HepG2 (cell line): Measurements from ENCODE around the gene SAP30. TPM values are rescaled to one million over a fixed set of nuclear protein-coding genes. Genes with fewer than 3 reads are reported as not detected.

Source experiments
- ATAC-seq: fragments of 200-7000 bp; cut with Tn5 transposase; 3 replicates; pipeline ENCODE4 v1.9.1; 2020; ENCODE audit warnings: mild to moderate bottlenecking, moderate library complexity
- BruUV-seq: library from RNA; stranded (reverse); fragments of 400-500 nt; replicated peaks from 2 replicates; lab custom pipeline; 2021; lab: Mats Ljungman, UMichigan
- CTCF ChIA-PET: fragments of 300-600 bp; formaldehyde crosslinking; extraction: SDS; loops from one replicate; lab custom pipeline; 2021; ENCODE audit warnings: low total read pairs, inconsistent platforms, low intra/inter-chr PET ratio; lab: Yijun Ruan, JAX
- POLR2A ChIA-PET: fragments of 350-600 bp; sonication (Branson Sonifier 250); formaldehyde crosslinking; loops from one replicate; lab custom pipeline; 2020; ENCODE audit warnings: antibody characterized with exemption, inconsistent platforms; lab: Yijun Ruan, JAX
- DNase-seq: peaks from one replicate; pipeline ENCODE4 v3.0.0-alpha.2; 2015; ENCODE audit warnings: low spot score
- FAIRE-seq: peaks from 3 replicates; lab custom pipeline; 2011; peaks lifted over from hg19 to GRCh38; lab: Jason Lieb, UNC
- H2AFZ ChIP-seq: one replicate; pipeline ENCODE4 v1.6.1; 2011; ENCODE audit warnings: low read length, inconsistent platforms
- H3K27ac ChIP-seq: fragments of 300-600 bp; 3 replicates; pipeline ENCODE4 v1.8.0; 2011; ENCODE audit warnings: mixed run types, mild to moderate bottlenecking, mixed read lengths, low read length, inconsistent platforms; ENCODE audit not compliant: insufficient read depth; ENCODE audit errors: extremely low read length
- H3K27me3 ChIP-seq, 2 experiments: fragments of 200-600 bp in 1 of 2; 2 replicates in 1 of 2; 3 replicates in 1 of 2; pipeline versions ENCODE4 v1.6.0 to v1.8.0; 2011; ENCODE audit warnings: low read length in 2 of 2, mild to moderate bottlenecking in 2 of 2, moderate library complexity in 2 of 2, inconsistent platforms in 1 of 2; ENCODE audit not compliant: insufficient read depth in 2 of 2, control insufficient read depth in 1 of 2
- H3K36me3 ChIP-seq, 2 experiments: fragments of 200-600 bp in 1 of 2; replicated peaks in 1 of 2; 2 replicates in 1 of 2; 3 replicates in 1 of 2; pipeline versions ENCODE4 v1.5.1 to v1.8.0; 2011; ENCODE audit warnings: low read length in 2 of 2, inconsistent platforms in 1 of 2; ENCODE audit not compliant: insufficient read depth in 2 of 2, control insufficient read depth in 1 of 2
- H3K4me1 ChIP-seq: 2 replicates; pipeline ENCODE4 v1.5.1; 2012; ENCODE audit warnings: low read length, inconsistent platforms; ENCODE audit not compliant: insufficient read depth
- H3K4me2 ChIP-seq: 2 replicates; pipeline ENCODE4 v1.6.0; 2011; ENCODE audit warnings: low read depth, low read length, inconsistent platforms
- H3K4me3 ChIP-seq, 3 experiments: fragments of 200-600 bp in 1 of 3; sonication (generic), shearing (Covaris generic) in 1 of 3; replicated peaks in 1 of 3; 2 replicates each; pipeline ENCODE4 v1.5.1; 2011 to 2016; ENCODE audit warnings: low read length in 3 of 3, inconsistent platforms in 2 of 3, low read depth in 2 of 3, mild to moderate bottlenecking in 2 of 3, control low read depth in 1 of 3, mixed read lengths in 1 of 3; ENCODE audit not compliant: insufficient read depth in 1 of 3
- H3K79me2 ChIP-seq: one replicate; pipeline ENCODE4 v1.6.1; 2011; ENCODE audit warnings: low read length, inconsistent platforms; ENCODE audit not compliant: insufficient read depth
- H3K9ac ChIP-seq: 2 replicates; pipeline ENCODE4 v1.6.0; 2011; ENCODE audit warnings: mild to moderate bottlenecking, low read depth, low read length, inconsistent platforms; ENCODE audit not compliant: insufficient read depth
- H3K9me3 ChIP-seq: 2 replicates; pipeline ENCODE4 v1.5.1; 2012; ENCODE audit warnings: mild to moderate bottlenecking, low read length
- H4K20me1 ChIP-seq: 2 replicates; pipeline ENCODE4 v1.6.0; 2011; ENCODE audit warnings: inconsistent platforms, mild to moderate bottlenecking, low read length, moderate library complexity; ENCODE audit not compliant: insufficient read depth
- GABPA ChIP-seq, 2 experiments: IDR thresholded peaks; 2 replicates each; pipeline ENCODE4 v1.6.1; 2011 to 2016; ENCODE audit warnings: low read depth in 2 of 2, low read length in 1 of 2, missing biosample characterization in 1 of 2, missing genetic modification characterization in 1 of 2
- PRMT3 ChIP-seq: sonication (generic); formaldehyde crosslinking; IDR thresholded peaks from 2 replicates; pipeline ENCODE4 v1.8.1; 2022; ENCODE audit warnings: low read depth, mild to moderate bottlenecking, moderate library complexity, missing genetic modification reagents, borderline replicate concordance
- SNAI1 ChIP-seq: sonication (generic); formaldehyde crosslinking; IDR thresholded peaks from 2 replicates; pipeline ENCODE4 v1.5.0; 2020; ENCODE audit warnings: mild to moderate bottlenecking, missing genetic modification reagents, borderline replicate concordance
- SYNCRIP ChIP-seq: fragments of 200-400 bp; formaldehyde crosslinking; IDR thresholded peaks from 2 replicates; pipeline ENCODE4 v1.6.1; 2018; ENCODE audit warnings: mild to moderate bottlenecking, low read depth, low read length; ENCODE audit not compliant: insufficient read depth
- TEAD3 ChIP-seq: optimal IDR thresholded peaks from 2 replicates; pipeline ENCODE3; 2016; ENCODE audit warnings: borderline replicate concordance
- ZFP82 ChIP-seq: sonication (generic); formaldehyde crosslinking; IDR thresholded peaks from 2 replicates; pipeline ENCODE4 v1.5.1; 2020; ENCODE audit warnings: mild to moderate bottlenecking, missing genetic modification reagents, borderline replicate concordance
- ZMYM3 ChIP-seq: sonication (generic); formaldehyde crosslinking; IDR thresholded peaks from 2 replicates; pipeline ENCODE4 v1.5.1; 2020; ENCODE audit warnings: mild to moderate bottlenecking, missing genetic modification reagents
- WGBS: methylation state at CpG from one replicate; pipeline ENCODE4 v1.1.6; 2017; ENCODE audit warnings: low lambda C conversion rate; 5-methylcytosine and 5-hydroxymethylcytosine counted together
- in situ Hi-C: cut with HindIII; loops from 2 replicates; pipeline ENCODE4 v1.10.0; 2017; ENCODE audit warnings: low pct_unique_long_range_greater_than_20kb; ENCODE audit not compliant: extremely low pct_ligation_motif_present
- intact Hi-C: fragments of 100-400 bp; cut with micrococcal nuclease; formaldehyde crosslinking; loops from one replicate; pipeline ENCODE4 v1.10.0; 2022; ENCODE audit not compliant: unreplicated experiment
- polyA plus RNA-seq, 8 experiments: library from polyadenylated mRNA; depleted of rRNA in 3 of 8; stranded (reverse) in 7 of 8; unstranded in 1 of 8; fragments of >200 nt; fragmentation: Illumina TruSeq in 4 of 8; extraction: Trizol in 4 of 8; gene quantifications; 2 replicates each; pipeline versions ENCODE4 v1.2.1 to v1.2.3, GENCODE V29; 2011 to 2016; ENCODE audit warnings: low read depth in 4 of 8, missing spikeins in 1 of 8, mixed read lengths in 1 of 8; ENCODE audit not compliant: insufficient read depth in 1 of 8
- total RNA-seq, 5 experiments: library from RNA; depleted of rRNA; stranded (reverse); fragments of >200 nt; fragmentation: Illumina TruSeq; extraction: Trizol; gene quantifications; 2 replicates each; pipeline ENCODE4 v1.2.3, GENCODE V29; 2016; ENCODE audit warnings: low read depth in 1 of 5
- TF ChIP-seq, protein P1 (sequence below): sonication (generic); formaldehyde crosslinking; IDR thresholded peaks from 2 replicates; pipeline ENCODE4 v1.5.0; 2020; ENCODE audit warnings: mild to moderate bottlenecking, missing genetic modification reagents

SAP30 gene
- total and polyA plus RNA-seq, 2 of the 13 experiments (the other 11 are each of a cell fraction or from before 2014, with no cell fraction given): 14.2 to 25.1 TPM

- Histone ChIP-seq H3K4me3 (no peak within 1 kb of the TSS), H3K27ac (no peak within 1 kb of the TSS), H3K4me1 (no peaks in the 10 kb centered on the region), H3K36me3 (no peaks in the 10 kb centered on the region), H3K79me2 (no peaks in the 10 kb centered on the region), H3K9ac (no peak within 1 kb of the TSS), H4K20me1 (no peaks in the 10 kb centered on the region), H2AFZ (no peak within 1 kb of the TSS), H3K27me3 (no peaks in the 10 kb centered on the region; a peak in 1 of 5 replicates), H3K9me3 (no peaks in the 10 kb centered on the region), H3K4me2 (no peak within 1 kb of the TSS)
- ChIA-PET CTCF (no interaction called here), POLR2A (no interaction called here)
- BruUV-seq: no TSS peak
- in situ Hi-C loops (no loop called here), intact Hi-C loops (no loop called here)
- no peak for ATAC-seq
- 10% methylated on average over 4 of the region's 4 CpGs for WGBS
- FAIRE-seq: no peak
- TF ChIP-seq SNAI1 (CRISPR knock-in tag): no peak
- TF ChIP-seq GABPA (IDR thresholded peaks at IDR 0.05; ENCODE audit: low read depth, low read length): no peak
- TF ChIP-seq GABPA (CRISPR knock-in tag; IDR thresholded peaks at IDR 0.05; ENCODE audit: low read depth): no peak
- no peak for TF ChIP-seq ZFP82 (CRISPR knock-in tag)
- TF ChIP-seq, protein P1, sequence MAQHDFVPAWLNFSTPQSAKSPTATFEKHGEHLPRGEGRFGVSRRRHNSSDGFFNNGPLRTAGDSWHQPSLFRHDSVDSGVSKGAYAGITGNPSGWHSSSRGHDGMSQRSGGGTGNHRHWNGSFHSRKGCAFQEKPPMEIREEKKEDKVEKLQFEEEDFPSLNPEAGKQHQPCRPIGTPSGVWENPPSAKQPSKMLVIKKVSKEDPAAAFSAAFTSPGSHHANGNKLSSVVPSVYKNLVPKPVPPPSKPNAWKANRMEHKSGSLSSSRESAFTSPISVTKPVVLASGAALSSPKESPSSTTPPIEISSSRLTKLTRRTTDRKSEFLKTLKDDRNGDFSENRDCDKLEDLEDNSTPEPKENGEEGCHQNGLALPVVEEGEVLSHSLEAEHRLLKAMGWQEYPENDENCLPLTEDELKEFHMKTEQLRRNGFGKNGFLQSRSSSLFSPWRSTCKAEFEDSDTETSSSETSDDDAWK (CRISPR knock-in tag): no peak
- DNase-seq: no peak
Observed at GRCh38 chr4:173398779-173399415, 28.1 kb downstream of the SAP30 start, which contains the start of gene SCRG1. Gene SCRG1 (minus strand): TSS chr4:173399116. CDS start chr4:173391414, 7,702 bp downstream.

GRCh38 chr4:173401063-173401462 lies 30.3 kb downstream of the SAP30 start:
- Histone ChIP-seq H3K27me3 (no peaks in the 10 kb centered on the region; a peak in 1 of 5 replicates), H3K4me2 (no peak overlapping the region), H3K9ac (no peak overlapping the region), H3K79me2 (no peaks in the 10 kb centered on the region), H3K4me3 (no peak overlapping the region), H3K27ac (no peak overlapping the region), H3K9me3 (no peaks in the 10 kb centered on the region), H4K20me1 (no peaks in the 10 kb centered on the region), H2AFZ (no peak overlapping the region), H3K36me3 (no peaks in the 10 kb centered on the region), H3K4me1 (no peaks in the 10 kb centered on the region)
- CTCF ChIA-PET: no interaction called here
- WGBS: 46% methylated on average over 4 of the region's 4 CpGs
- POLR2A ChIA-PET: no interaction called here
- FAIRE-seq (no peak), ATAC-seq (no peak), DNase-seq (no peak)
- no TSS peak for BruUV-seq
- in situ Hi-C loops: loop anchor here (25.0 kb wide), 1 partner anchor 389 kb away; no protein-coding TSS in a partner anchor
- TF ChIP-seq PRMT3 (CRISPR knock-in tag) (no peak), SYNCRIP (no peak), ZMYM3 (CRISPR knock-in tag) (no peak), TEAD3 (CRISPR knock-in tag) (no peak)
- intact Hi-C loops: no loop called here
